Right cardiac atrium (tissue), 5 donors: Measurements from ENCODE around the gene UFD1. TPM values are rescaled to one million over a fixed set of nuclear protein-coding genes. Genes with fewer than 3 reads are reported as not detected.

Experiments
- ATAC-seq, 2 donors: fragments of 200-7000 bp; cut with Tn5 transposase; one replicate each; pipeline versions ENCODE4 v1.8.0 to v1.9.1; 2020; ENCODE audit warnings: moderate library complexity in 2 of 2, mild to moderate bottlenecking in 1 of 2
- DNase-seq, 3 donors: peaks; one replicate each; pipeline ENCODE4 v3.0.0-alpha.2; 2020
- H3K27ac ChIP-seq: one replicate; pipeline ENCODE4 v1.5.1; 2013; ENCODE audit warnings: mild to moderate bottlenecking, low read length, control low read depth, moderate library complexity
- H3K27me3 ChIP-seq: one replicate; pipeline ENCODE4 v1.6.1; 2013; ENCODE audit not compliant: control insufficient read depth, insufficient read depth
- H3K4me1 ChIP-seq: one replicate; pipeline ENCODE4 v1.6.1; 2013; ENCODE audit warnings: low read length; ENCODE audit not compliant: control insufficient read depth, insufficient read depth
- H3K4me3 ChIP-seq: one replicate; pipeline ENCODE4 v1.5.1; 2013; ENCODE audit warnings: low read length, control low read depth
- H3K9me3 ChIP-seq: one replicate; pipeline ENCODE4 v1.6.1; 2013; ENCODE audit warnings: low read length; ENCODE audit not compliant: control insufficient read depth
- WGBS: extraction: QIAGEN DNeasy Blood & Tissue Kit; methylation state at CpG from one replicate; pipeline ENCODE4 v1.1.7; 2013; 5-methylcytosine and 5-hydroxymethylcytosine counted together
- intact Hi-C, 4 donors: fragments of 100-400 bp; cut with DNase I; formaldehyde crosslinking; loops; one replicate each; pipeline versions ENCODE4 v1.11.0 to v1.14.0; 2022 to 2023
- polyA plus RNA-seq: library from polyadenylated mRNA; stranded (reverse); fragments of 200-250 nt; gene quantifications from one replicate; pipeline ENCODE4 v1.2.3, GENCODE V29; 2013
- total RNA-seq, 4 donors: library from RNA; stranded (reverse); fragmentation: NEBNext Ultra II Directional; extraction: Animal tissue kit (Norgen Biotek cat#: 25700); gene quantifications; one replicate each; pipeline ENCODE4 v1.2.1, GENCODE V29; 2021
- donor health status: healthy with polysubstance abuse.
- donor health status: DM: no; HTN: yes; CAD: no.
- donor health status: DM: no; HTN: no; CAD: no.
- donor health status: DM: no; HTN: yes; CAD: no; lungs with severe emphysema.
- donor health status: DM: yes; HTN: yes; CAD: no.

Gene UFD1
- total and polyA plus RNA-seq, 5 donors: 34.7 to 58.1 (median 44.3) TPM

DNA sequence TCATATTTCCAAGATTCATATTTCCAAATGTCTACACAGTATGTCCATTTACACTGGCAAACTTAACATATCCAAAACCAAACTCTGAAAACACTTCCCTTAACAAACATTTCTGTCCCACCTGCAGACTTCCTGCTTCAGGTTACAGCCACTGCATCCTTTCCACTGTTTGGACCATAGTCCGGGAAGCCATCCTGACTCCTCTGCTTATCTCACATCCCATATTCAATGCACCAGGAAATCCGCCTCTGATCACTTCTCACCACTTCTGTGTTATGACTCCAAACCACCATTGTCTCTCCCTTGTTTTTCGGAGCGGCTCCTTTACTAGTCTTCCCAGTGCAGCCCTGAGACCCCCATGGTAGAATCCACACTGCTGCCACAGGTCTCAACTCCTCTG, 77.5 kb downstream of the UFD1 start:
- 90% methylated on average over 4 of the region's 4 CpGs for WGBS
- ATAC-seq (no peak), DNase-seq (no peak)
- no peaks in the 10 kb centered on the region for H3K4me1 ChIP-seq
- H3K27me3 ChIP-seq: no peaks in the 10 kb centered on the region
- H3K27ac ChIP-seq: no peak overlapping the region
- H3K9me3 ChIP-seq: no peaks in the 10 kb centered on the region
- H3K4me3 ChIP-seq: no peak overlapping the region
- intact Hi-C loops: no loop called here

DNA sequence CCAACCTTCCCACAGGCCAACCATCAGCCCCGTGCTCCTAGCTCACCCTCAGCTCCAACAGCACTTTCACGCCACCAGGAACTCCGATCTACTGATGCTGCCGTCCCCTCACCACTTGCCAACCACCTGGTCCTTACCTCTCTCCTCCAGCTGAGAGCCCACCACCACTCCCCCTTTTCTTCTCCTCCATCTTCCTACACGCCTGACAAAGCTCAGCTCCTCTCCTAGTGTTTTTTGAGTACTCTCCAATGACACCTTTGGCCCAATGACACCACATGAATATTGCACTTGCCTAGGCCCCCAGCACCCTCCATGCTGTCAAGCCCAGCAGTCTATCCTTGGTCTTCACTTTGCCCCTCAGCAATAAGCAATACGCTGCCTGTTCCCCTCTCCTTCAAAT, 78.1 kb downstream of the UFD1 start:
- no peak for ATAC-seq
- Histone ChIP-seq H3K4me1 (no peaks in the 10 kb centered on the region), H3K27me3 (no peaks in the 10 kb centered on the region), H3K4me3 (no peak overlapping the region), H3K9me3 (no peaks in the 10 kb centered on the region), H3K27ac (no peak overlapping the region)
- 92% methylated on average over 6 of the region's 6 CpGs for WGBS
- intact Hi-C loops: no loop called here
- DNase-seq: no peak

Other genes with a start within 250 kb of the UFD1 start
- gene CLTCL1, start 187.5 kb downstream of the UFD1 start, total RNA-seq: 10 to 100 TPM; 16.6 to 26.7 (median 21.7) TPM
- 19.7 TPM for gene CLTCL1, start 187.5 kb downstream of the UFD1 start, polyA plus RNA-seq
- gene HIRA, start 47.5 kb downstream of the UFD1 start, total RNA-seq: 10 to 100 TPM; 11.6 to 16.1 (median 14.6) TPM
- 6.2 TPM for gene HIRA, start 47.5 kb downstream of the UFD1 start, polyA plus RNA-seq
- 10 to 100 TPM; 37.5 to 49.4 (median 43.1) TPM for gene MRPL40, start 46.6 kb downstream of the UFD1 start, total RNA-seq
- gene MRPL40, start 46.6 kb downstream of the UFD1 start, polyA plus RNA-seq: 66.9 TPM
- 10 to 100 TPM; 44.9 to 64.3 (median 58.5) TPM for gene C22orf39, start 31.5 kb downstream of the UFD1 start, total RNA-seq
- 45.6 TPM for gene C22orf39, start 31.5 kb downstream of the UFD1 start, polyA plus RNA-seq
- under 1 TPM in 2 of 4 donors, not detected in 2; 0.80 to 0.85 TPM for gene CDC45, start 727 bp upstream of the UFD1 start, total RNA-seq
- gene CDC45, start 727 bp upstream of the UFD1 start, polyA plus RNA-seq: 0.16 TPM
- 10 to 100 TPM in 2 of 4 donors, 1 to 10 TPM in 2; 4.1 to 12.8 (median 9.2) TPM for gene CLDN5, start 45.2 kb upstream of the UFD1 start, total RNA-seq
- gene CLDN5, start 45.2 kb upstream of the UFD1 start, polyA plus RNA-seq: 23.9 TPM
- 100 to 1,000 TPM; 143 to 264 (median 199) TPM for gene SEPTIN5, start 235.3 kb upstream of the UFD1 start, total RNA-seq
- 243 TPM for gene SEPTIN5, start 235.3 kb upstream of the UFD1 start, polyA plus RNA-seq
- 1 to 10 TPM in 1 of 4 donors, not detected in 3; 9.0 TPM for gene GP1BB, start 244.3 kb upstream of the UFD1 start, total RNA-seq
- 29.5 TPM for gene GP1BB, start 244.3 kb upstream of the UFD1 start, polyA plus RNA-seq